ENCODE data around the gene RSAD1.

DNA sequence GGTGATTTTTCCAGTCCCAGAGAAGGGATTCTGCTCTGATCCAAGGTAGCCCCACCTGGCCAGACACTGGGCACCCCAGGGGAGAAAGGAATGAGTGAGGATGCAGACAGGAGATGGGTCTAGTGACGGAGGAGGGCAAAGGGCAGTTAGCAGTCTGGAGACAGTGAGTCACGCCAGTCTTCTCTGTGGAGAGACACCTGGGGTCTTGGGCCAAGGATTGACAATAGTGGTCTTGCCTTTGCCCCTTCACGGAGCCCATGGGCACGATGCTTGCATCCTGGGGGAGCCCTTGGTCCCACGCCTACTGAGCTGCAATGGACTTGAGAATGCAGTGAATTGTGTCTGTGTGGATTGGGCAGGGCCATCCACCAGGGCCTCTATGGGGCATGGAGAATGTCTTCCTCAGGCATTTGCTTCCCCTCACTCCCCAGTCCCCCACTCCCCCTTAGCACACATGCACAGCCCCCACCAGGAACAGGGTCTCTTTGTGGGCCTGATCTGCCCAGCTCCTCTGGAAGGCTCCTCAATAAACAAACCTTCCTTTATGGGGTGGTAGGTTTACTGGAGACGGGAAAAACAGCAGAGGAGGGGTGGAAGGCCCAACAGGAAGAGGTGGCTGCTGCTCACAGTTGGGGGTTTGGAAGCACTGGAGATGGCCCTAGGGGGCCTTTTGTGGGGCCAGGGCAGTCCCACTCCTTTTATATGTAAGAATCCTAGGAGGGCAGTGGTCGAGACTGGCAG is 11.4 kb upstream of the RSAD1 start:
- TF ChIP-seq, protein P1, sequence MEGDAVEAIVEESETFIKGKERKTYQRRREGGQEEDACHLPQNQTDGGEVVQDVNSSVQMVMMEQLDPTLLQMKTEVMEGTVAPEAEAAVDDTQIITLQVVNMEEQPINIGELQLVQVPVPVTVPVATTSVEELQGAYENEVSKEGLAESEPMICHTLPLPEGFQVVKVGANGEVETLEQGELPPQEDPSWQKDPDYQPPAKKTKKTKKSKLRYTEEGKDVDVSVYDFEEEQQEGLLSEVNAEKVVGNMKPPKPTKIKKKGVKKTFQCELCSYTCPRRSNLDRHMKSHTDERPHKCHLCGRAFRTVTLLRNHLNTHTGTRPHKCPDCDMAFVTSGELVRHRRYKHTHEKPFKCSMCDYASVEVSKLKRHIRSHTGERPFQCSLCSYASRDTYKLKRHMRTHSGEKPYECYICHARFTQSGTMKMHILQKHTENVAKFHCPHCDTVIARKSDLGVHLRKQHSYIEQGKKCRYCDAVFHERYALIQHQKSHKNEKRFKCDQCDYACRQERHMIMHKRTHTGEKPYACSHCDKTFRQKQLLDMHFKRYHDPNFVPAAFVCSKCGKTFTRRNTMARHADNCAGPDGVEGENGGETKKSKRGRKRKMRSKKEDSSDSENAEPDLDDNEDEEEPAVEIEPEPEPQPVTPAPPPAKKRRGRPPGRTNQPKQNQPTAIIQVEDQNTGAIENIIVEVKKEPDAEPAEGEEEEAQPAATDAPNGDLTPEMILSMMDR (IDR thresholded peaks at IDR 0.05), result no peak
- TF ChIP-seq POLR2AphosphoS5 (IDR thresholded peaks at IDR 0.05), result no peak
- no peak for TF ChIP-seq POLR2A (IDR thresholded peaks at IDR 0.05)
